HG03280 (cell line): ENCODE measurements around the gene HOXA3.

ENCODE experiments used
- ATAC-seq: cut with Tn5 transposase; IDR thresholded peaks from one replicate; pipeline ENCODE4 v1.9.1; 2021; ENCODE audit warnings: mild to moderate bottlenecking, moderate library complexity; ENCODE audit not compliant: unreplicated experiment

The HOXA3 gene

GRCh38 chr7:27168265-27168947 lies 16.0 kb upstream of the HOXA3 start:
- no peak for ATAC-seq

- ATAC-seq: no peak
Observed at GRCh38 chr7:27167916-27168264, 15.5 kb upstream of the HOXA3 start.

DNA sequence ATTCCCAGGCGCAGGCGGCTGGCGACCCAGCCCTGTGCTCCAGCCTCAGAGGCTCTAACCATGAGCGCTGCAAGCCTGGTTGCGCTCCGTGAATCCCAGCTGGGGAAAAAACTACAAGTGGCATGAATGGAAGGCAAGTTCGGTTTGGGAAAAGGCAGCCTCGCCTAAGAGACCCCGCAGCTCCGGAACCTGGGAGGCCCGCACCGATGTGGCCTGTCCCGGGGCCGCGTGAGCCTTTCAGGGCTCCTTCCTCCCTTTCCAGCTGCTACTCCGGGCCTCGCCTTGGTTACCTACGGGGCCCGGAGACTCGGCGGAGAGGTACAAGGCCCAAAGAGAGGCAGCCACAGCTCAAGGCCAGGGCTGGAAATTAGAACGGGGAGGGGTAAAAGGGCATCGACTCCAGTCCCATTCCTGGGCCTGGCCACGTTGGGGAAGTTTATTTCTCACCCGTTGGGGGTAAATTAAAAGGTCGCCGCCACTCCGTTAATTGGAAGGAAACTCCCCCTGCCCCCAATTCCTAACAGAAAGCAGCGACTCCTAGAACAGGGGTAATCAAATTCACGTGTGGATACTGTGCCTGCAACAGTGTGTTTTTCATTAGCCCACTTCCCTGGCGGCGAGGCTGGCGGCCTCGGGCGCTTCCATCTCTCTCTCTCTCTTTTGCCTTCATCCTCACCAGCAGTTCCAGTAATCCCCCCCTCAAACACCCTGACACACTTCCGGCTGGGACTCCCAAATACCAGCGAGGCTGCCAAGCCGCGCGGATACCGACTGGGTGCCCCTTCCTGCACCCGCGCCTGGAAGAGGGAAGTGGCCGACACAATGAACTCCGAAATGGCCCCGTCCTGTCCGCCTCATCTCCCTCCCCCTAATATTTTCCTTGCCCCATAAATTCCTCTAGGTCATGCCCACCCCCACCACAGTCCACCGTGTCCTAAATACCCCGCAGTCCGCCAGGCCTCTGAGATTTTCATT lies 14.4 kb upstream of the HOXA3 start:
- no peak for ATAC-seq

GRCh38 chr7:27165996-27166530 lies 13.7 kb upstream of the HOXA3 start:
- ATAC-seq: no peak

DNA sequence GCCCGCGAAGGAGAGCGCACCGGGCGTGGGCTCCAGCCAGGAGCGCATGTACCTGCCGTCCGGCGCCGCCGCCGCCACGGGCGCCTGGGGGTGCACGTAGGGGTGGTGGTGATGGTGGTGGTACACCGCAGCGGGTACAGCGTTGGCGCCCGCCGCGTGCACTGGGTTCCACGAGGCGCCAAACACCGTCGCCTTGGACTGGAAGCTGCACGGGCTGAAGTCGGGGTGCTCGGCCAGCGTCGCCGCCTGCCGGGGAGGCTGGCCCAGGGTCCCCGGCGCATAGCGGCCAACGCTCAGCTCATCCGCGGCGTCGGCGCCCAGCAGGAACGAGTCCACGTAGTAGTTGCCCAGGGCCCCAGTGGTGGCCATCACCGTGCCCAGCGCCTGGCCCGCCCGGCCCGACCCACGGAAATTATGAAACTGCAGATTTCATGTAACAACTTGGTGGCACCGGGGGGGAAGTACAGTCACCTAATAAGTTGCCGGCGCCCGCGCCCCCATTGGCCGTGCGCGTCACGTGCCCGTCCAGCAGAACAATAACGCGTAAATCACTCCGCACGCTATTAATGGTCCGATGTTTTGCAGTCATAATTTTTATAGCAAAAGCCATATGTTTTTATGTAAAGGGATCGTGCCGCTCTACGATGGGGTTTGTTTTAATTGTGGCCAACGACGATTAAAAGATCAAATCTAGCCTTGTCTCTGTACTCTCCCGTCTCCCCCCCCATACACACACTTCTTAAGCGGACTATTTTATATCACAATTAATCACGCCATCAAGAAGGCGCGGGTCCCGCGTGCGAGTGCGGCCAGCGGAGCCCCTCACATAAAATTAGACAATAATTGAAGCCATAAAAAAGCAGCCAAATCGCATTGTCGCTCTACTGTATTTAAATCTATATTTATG lies 13.0 kb upstream of the HOXA3 start, which contains the start of gene HOXA9:
Gene HOXA9 (minus strand): TSS at position 449 of the 907 bp plus-strand sequence. CDS start 80 bp downstream, at position 369.
- no peak for ATAC-seq

- ATAC-seq: no peak
Observed at GRCh38 chr7:27164367-27165088, 12.1 kb upstream of the HOXA3 start.

DNA sequence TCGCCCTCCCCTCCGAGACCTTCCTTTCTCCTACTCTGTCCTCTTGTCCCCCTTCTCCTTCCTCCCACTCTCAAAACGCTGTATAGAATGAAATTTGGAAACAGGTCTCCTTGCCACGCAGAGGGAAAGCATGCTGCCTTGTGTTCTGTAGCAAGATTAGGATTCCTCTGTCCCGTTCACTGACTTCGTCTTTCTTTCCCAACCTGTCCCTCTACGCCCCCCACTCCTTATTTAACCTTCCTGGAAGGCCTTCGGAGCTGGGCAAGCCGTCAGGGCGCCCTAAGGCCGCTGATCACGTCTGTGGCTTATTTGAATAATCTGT lies 11.6 kb upstream of the HOXA3 start:
- ATAC-seq: no peak

DNA sequence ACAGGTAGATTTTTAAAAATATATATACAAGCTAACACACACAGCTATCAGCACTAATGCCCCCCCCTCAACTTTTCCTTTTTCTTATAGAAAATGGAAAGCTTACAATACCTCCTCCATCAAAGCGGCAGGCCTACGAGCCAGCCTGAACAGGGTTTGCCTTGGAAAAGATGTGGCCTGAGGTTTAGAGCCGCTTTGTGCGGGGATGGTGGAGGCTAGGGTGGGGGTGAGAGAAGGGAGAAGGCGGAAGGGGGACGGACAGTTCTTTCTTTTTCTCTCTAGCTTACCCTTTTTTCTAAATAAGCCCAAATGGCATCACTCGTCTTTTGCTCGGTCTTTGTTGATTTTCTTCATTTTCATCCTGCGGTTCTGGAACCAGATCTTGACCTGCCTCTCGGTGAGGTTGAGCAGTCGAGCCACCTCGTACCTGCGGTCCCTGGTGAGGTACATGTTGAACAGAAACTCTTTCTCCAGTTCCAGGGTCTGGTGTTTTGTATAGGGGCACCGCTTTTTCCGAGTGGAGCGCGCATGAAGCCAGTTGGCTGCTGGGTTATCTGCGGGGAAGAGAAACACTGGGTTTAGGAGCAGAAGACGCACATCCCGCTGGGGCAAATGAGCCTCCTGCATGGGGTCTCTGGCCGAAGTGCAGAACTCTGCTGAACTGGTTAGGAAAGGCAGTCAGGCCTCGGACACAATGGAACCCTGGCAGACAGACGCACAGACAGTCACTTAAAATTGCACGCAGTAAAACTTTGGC lies 11.1 kb upstream of the HOXA3 start:
- ATAC-seq: no peak

DNA sequence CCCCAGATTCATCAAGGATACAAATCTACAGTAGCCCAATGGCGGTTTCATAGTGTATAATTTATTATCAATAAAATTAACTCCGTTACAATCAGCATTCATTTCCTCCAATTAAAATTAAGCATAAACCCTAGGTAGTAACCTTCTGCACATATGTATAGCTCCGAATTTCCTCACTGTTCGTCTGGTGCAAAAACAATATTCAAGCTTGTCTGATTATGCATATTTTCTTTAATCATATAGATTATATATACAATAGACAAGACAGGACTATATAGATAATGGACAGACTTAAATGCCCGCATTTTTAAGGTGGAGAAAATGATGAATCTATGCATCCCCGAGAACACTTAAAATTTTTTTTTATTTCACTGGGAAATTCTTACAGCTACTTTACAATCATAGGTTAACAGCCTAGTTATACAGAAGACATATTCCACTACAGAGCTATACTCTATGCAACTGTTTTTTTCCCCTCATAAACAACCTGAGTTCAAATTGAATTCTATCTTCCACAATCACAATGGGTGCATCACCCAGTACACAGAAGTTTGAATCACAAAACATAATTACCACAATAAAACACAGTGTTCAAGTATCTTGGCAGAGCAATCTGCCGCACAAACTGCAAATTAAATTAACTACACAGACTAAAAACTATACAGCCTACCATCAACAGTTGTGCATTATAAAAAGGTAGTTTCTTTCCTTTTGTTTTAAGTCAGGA lies 10.3 kb upstream of the HOXA3 start:
- no peak for ATAC-seq

- no peak for ATAC-seq
Observed at GRCh38 chr7:27161721-27162560, 9.6 kb upstream of the HOXA3 start.

DNA sequence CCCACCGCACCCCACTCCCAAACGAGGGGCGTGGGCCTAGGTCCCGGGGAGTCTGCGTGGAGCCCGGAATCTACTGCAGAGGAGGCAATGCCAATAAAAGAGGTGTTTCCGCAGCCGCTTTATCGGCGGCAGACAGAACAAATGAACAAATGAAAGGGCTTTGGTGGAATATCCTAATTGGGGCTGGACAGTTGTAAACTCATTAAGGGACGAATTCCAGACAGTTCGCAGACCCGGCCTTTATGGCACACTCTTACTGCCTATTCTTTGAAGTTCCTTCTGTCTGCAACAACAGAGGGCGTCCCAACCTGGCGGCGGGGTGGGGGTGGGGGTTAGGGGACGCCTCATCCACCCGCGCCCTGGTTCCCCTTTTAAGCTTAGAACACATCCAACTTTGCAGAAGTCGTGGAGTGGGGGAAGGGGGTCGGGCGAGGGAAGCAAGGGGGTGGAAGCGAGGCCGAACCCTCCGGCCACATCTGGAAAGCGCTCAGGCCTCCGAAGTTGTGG lies 8.9 kb upstream of the HOXA3 start:
- no peak for ATAC-seq

DNA sequence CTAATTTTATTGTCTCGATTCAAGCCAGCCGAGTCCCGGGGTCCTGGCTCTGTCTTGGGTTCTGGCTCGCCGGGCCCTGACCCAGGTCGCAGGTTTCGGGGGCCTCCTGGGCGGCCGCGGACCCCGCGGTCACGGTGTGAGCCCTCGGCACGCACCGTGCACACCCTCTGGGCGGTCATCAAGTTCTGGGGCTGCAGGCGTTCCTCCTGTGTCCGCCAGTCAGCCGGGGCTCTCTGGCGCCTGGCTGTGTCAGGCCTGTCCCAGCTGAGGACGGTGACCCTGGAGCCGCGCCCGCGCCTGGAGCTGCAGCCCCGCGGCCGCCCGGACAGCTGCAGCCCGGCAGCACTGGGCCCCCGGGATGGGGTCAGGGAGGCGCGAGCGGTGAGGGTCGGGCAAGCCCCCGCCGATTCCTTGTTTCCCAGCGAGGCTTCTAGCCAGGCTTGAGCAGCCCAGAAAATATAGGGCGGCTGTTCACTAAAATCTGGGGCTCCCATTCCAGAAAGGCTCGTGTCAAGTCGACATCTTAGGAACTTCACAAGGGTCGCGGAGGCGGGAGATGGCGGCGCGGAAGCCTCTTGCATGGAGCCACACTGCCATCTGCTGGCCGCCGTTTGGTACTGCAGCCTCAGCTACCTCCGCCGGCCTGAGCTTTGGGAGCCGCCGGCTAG lies 8.3 kb upstream of the HOXA3 start:
- peak; percentile 51 for ATAC-seq

DNA sequence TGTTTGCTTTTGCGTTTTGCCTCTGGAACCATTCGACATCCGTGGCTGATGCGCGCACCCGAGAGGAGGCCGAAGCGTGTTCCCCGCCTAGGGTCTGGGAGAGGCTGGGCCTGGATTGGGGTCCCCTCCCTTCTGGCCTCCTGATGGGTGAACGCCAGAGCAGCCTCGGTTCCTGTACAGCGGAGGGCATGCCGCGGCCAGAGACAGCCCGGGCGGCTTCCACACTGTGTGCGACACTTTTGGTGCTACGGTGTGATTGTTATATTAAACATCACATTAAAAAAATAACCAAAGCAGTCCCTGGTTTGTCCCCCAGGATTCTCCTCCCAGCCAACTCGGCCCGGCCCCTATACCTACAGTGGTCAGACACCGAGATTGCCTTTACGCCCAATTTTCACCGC lies 7.8 kb upstream of the HOXA3 start:
- ATAC-seq: no peak

- no peak for ATAC-seq
Observed at GRCh38 chr7:27159266-27160144, 7.1 kb upstream of the HOXA3 start.

DNA sequence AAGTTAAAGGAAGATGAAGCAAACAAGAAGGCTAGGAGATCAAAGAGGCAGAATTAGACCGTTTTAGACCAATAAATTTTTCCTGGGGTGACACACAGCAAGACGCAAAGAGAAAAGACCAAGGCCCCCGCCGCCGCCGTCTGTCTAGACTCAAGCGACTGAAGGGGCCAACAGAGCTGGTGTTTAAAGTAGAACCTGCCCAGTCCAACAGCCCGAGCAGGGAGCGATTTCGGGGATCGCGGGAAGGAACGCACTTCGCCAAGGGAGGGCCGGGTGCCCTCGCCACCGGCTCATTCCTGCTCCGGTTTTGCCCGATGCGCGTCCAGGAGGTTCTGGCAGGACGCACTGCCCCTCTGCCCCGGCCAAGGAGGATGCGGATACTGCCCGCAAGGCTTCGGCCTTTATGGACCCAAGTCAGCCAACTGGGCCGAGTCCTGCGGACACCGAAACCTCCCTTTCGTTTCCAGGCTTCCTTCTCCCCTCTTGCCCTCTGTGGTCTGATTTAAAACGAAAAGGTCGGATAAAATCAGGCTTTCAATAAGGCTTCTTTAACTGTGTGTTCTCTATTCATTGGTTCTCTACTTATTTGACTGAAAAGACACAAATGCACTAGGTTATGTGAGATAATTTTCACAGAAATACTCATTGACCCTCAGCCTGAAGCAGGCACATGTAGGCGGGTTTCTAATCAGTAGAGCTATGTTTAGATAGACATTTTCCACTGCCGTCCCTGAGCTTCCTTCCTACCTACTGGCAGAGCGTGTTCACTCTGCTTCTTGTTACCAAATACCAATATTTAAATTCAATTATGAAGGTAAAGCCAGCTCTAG lies 6.3 kb upstream of the HOXA3 start:
- no peak for ATAC-seq
